ENCODE data around the gene CUL4A. TPM values are rescaled to one million over a fixed set of nuclear protein-coding genes. Genes with fewer than 3 reads are reported as not detected.

The CUL4A gene
- total and polyA plus RNA-seq, 9 of the 15 experiments (the other 6 are each of a cell fraction or from before 2014, with no cell fraction given): 21.1 to 92.0 (median 63.2) TPM

DNA sequence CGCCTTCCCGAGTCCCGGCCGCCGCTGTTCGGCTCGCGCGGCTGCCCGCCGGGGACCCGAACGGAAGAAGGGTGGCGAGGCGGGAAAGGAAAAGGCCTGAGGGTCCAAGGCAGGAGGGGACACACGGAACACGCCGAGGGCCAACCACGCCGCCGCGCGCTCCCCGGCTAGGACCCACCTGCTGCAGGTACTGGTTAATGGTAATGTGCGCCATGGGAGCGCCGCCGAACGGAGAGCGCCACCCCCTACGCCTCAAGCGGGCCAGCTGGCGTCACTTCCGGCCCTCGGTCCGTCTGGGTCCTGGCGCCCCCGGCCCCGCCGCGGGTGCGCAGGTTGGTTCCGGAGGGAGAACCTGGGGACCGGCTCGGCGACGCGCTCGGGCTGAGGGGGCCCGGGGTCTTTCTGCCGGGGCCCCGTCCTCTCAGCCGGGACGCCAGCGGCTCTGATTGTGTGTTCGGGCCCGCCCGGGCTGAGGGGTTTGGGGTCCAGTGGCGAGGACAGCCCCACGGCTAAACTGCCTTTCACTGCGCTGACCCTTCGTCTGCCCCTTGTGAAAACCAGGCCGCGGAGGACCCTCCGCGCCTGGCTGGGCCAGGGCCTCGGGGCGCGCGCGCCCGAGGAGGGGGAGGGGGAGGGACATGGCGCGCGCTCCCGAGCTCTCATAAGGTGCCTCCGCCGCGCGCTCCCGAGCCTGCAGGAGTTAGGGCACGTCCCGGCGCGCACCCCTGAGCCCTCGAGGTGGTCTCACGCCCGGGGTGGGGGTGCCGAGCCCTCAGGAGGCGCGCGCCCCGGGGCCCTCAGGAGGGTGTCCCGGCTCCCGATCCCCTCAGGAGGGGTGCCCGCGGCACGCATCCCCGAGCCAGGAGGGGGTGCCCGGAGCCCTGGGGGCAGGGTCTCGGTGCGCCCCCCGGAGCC lies 735 bp upstream of the CUL4A start, which contains the start of gene PCID2:
PCID2 (minus strand) TSS at position 249 of the 915 bp plus-strand sequence; CDS start at position 214, 35 bp downstream.
- intact Hi-C loops (cut with micrococcal nuclease) (loop anchor here (1.0 to 10.0 kb wide), 2 partner anchors 12 to 186 kb away; no protein-coding TSS in a partner anchor), in situ Hi-C loops (cut with MboI) (no loop called here)
- ATAC-seq (peak; percentile 79), DNase-seq (ENCODE audit: extremely low read depth in 1 of 4, low spot score in 3 of 4) (peak; percentile 73 to 90 (median 80)), FAIRE-seq (peak; percentile 67)
- Histone ChIP-seq H3K4me2 (ENCODE audit: insufficient read depth, low read length) (peak within 1 kb of the TSS; percentile 98), H2AFZ (ENCODE audit: low read depth, low read length) (peak within 1 kb of the TSS; percentile 89), H3K9me3 (replicated peaks; ENCODE audit: control insufficient read depth, insufficient read depth, low read depth, low read length) (no peaks in the 10 kb centered on the region), H3K27me3 (ENCODE audit: control insufficient read depth in 2 of 2, insufficient read depth in 2 of 2, low read length in 2 of 2) (no peaks in the 10 kb centered on the region), H3K4me1 (replicated peaks in 1 of 2; ENCODE audit: control insufficient read depth in 2 of 2, insufficient read depth in 2 of 2, low read length in 2 of 2) (peaks cover 26 to 29% of the 10 kb centered on the region in 2 experiments; a peak in 4 of 5 replicates), H3K36me3 (ENCODE audit: control insufficient read depth, insufficient read depth, low read length) (peaks cover 67% of the 10 kb centered on the region), H3K79me2 (ENCODE audit: control insufficient read depth, insufficient read depth, low read length) (peaks cover 97% of the 10 kb centered on the region), H3K4me3 (peak within 1 kb of the TSS; percentile 95), H3K27ac (ENCODE audit: extremely low read depth, low read depth, low read length) (peak within 1 kb of the TSS; percentile 98), H4K20me1 (replicated peaks; ENCODE audit: control insufficient read depth, insufficient read depth, low read length) (peaks cover 12% of the 10 kb centered on the region; the same call in 1 of the 2 replicates), H3K9me1 (ENCODE audit: control insufficient read depth, insufficient read depth, low read length) (peaks cover 5% of the 10 kb centered on the region), H3K9ac (ENCODE audit: insufficient read depth in 1 of 2, low read depth in 2 of 2, low read length in 2 of 2) (peak within 1 kb of the TSS; percentile 98 to 99)
- no TSS peak for BruUV-seq (replicated peaks)
- 0% methylated on average over 21 of the region's 103 CpGs for WGBS (ENCODE audit: insufficient coverage, low coverage, missing lambda C conversion rate)
- ChIA-PET CTCF (ENCODE audit: low intra/inter-chr PET ratio) (no interaction called here), POLR2A (interaction anchor here (0.6 to 1.7 kb wide), 9 partner anchors 10 to 1038 kb away, joined by 3 to 11 read pairs (median 3); no protein-coding TSS in a partner anchor)
- peak; percentile 51 to 58; a peak in 3 of 4 replicates for TF ChIP-seq NRF1 (conservative IDR thresholded peaks at IDR 0.05 in 1 of 2, IDR thresholded peaks at IDR 0.05 in 1 of 2)
- no peak for TF ChIP-seq ILK (tag; IDR thresholded peaks at IDR 0.05; ENCODE audit: borderline replicate concordance, low read depth)
- TF ChIP-seq GABPA (tag; conservative IDR thresholded peaks at IDR 0.05; ENCODE audit: low read depth): peak; percentile 98
- peak; percentile 86 for TF ChIP-seq U2AF1 (optimal IDR thresholded peaks at IDR 0.05; ENCODE audit: low read depth, low read length)
- no peak for TF ChIP-seq XRCC3 (IDR thresholded peaks at IDR 0.05)
- TF ChIP-seq EP400 (IDR thresholded peaks at IDR 0.05): peak; percentile 89
- peak; percentile 87 for TF ChIP-seq ZNF644 (tag; IDR thresholded peaks at IDR 0.05; ENCODE audit: low read depth)
- TF ChIP-seq E2F3 (CRISPR knock-in tag; IDR thresholded peaks at IDR 0.05): no peak; the same call in 1 of the 2 replicates
- peak; percentile 93 for TF ChIP-seq TAF1 (IDR thresholded peaks at IDR 0.05; ENCODE audit: control insufficient read depth, extremely low read depth, insufficient read depth, low read length, severe bottlenecking)
- TF ChIP-seq, protein P1, sequence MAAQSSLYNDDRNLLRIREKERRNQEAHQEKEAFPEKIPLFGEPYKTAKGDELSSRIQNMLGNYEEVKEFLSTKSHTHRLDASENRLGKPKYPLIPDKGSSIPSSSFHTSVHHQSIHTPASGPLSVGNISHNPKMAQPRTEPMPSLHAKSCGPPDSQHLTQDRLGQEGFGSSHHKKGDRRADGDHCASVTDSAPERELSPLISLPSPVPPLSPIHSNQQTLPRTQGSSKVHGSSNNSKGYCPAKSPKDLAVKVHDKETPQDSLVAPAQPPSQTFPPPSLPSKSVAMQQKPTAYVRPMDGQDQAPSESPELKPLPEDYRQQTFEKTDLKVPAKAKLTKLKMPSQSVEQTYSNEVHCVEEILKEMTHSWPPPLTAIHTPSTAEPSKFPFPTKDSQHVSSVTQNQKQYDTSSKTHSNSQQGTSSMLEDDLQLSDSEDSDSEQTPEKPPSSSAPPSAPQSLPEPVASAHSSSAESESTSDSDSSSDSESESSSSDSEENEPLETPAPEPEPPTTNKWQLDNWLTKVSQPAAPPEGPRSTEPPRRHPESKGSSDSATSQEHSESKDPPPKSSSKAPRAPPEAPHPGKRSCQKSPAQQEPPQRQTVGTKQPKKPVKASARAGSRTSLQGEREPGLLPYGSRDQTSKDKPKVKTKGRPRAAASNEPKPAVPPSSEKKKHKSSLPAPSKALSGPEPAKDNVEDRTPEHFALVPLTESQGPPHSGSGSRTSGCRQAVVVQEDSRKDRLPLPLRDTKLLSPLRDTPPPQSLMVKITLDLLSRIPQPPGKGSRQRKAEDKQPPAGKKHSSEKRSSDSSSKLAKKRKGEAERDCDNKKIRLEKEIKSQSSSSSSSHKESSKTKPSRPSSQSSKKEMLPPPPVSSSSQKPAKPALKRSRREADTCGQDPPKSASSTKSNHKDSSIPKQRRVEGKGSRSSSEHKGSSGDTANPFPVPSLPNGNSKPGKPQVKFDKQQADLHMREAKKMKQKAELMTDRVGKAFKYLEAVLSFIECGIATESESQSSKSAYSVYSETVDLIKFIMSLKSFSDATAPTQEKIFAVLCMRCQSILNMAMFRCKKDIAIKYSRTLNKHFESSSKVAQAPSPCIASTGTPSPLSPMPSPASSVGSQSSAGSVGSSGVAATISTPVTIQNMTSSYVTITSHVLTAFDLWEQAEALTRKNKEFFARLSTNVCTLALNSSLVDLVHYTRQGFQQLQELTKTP (IDR thresholded peaks at IDR 0.05; ENCODE audit: low read depth in 1 of 2, partially characterized antibody in 2 of 2): peak in 1 of 2 experiments; percentile 78
- TF ChIP-seq ZNF24 (IDR thresholded peaks at IDR 0.05): peak; percentile 48; the same call in 1 of the 2 replicates
- no peak for TF ChIP-seq STAT5A (IDR thresholded peaks at IDR 0.05; ENCODE audit: borderline replicate concordance, low read length)
- TF ChIP-seq, protein P2, sequence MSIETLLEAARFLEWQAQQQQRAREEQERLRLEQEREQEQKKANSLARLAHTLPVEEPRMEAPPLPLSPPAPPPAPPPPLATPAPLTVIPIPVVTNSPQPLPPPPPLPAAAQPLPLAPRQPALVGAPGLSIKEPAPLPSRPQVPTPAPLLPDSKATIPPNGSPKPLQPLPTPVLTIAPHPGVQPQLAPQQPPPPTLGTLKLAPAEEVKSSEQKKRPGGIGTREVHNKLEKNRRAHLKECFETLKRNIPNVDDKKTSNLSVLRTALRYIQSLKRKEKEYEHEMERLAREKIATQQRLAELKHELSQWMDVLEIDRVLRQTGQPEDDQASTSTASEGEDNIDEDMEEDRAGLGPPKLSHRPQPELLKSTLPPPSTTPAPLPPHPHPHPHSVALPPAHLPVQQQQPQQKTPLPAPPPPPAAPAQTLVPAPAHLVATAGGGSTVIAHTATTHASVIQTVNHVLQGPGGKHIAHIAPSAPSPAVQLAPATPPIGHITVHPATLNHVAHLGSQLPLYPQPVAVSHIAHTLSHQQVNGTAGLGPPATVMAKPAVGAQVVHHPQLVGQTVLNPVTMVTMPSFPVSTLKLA (conservative IDR thresholded peaks at IDR 0.05): peak in 1 of 2 experiments; percentile 73; a peak in 2 of 4 replicates
- TF ChIP-seq POLR2G (IDR thresholded peaks at IDR 0.05; ENCODE audit: low read depth, low read length): peak; percentile 90
- TF ChIP-seq PHF21A (IDR thresholded peaks at IDR 0.05; ENCODE audit: borderline replicate concordance, low read depth): peak; percentile 52; the same call in 1 of the 2 replicates

All from K562 (cell line).